Measurements from ENCODE around the gene PDHA2. TPM values are rescaled to one million over a fixed set of nuclear protein-coding genes. Genes with fewer than 3 reads are reported as not detected.

PDHA2 gene
- not detected in 2 replicates for total RNA-seq

GRCh38 chr4:95839891-95840290 lies at the start of gene PDHA2:
PDHA2 (plus strand) TSS chr4:95840093; CDS start chr4:95840151, 58 bp downstream.
- Mint-ChIP-seq H3K4me3 (no peak within 1 kb of the TSS), H3K36me3 (ENCODE audit: low read depth) (no peaks in the 10 kb centered on the region), H3K4me1 (ENCODE audit: low read depth) (no peaks in the 10 kb centered on the region), H3K27me3 (ENCODE audit: insufficient read depth) (no peaks in the 10 kb centered on the region), H3K27ac (no peak within 1 kb of the TSS), H3K9me3 (no peaks in the 10 kb centered on the region)
- intact Hi-C loops (cut with micrococcal nuclease), result no loop called here
- DNase-seq (ENCODE audit: low spot score), result no peak

DNA sequence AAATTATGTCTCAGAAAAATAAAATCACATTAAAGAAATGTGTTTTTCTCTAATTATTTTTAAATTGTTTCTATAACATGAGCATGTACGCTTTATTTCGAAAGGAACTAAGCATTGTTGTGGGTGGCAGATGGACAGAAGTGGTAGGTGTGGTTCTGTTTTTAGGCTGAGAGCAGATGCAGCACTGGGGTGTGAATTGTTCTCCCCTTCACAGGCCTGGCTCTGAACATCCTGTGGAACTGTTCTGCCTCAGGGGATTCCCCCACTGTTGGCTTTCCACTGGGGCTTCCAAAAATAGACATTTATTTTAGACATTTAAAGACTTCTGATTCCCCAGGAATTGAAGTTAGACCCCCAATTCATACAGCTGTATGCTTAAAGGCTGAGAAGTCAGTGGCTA lies 41.9 kb upstream of the PDHA2 start:
- no peak for DNase-seq (ENCODE audit: low spot score)
- Mint-ChIP-seq H3K27ac (no peak overlapping the region), H3K4me1 (ENCODE audit: low read depth) (no peaks in the 10 kb centered on the region), H3K9me3 (no peaks in the 10 kb centered on the region), H3K4me3 (no peak overlapping the region), H3K27me3 (ENCODE audit: insufficient read depth) (no peaks in the 10 kb centered on the region), H3K36me3 (ENCODE audit: low read depth) (no peaks in the 10 kb centered on the region)
- intact Hi-C loops (cut with micrococcal nuclease), result no loop called here

DNA sequence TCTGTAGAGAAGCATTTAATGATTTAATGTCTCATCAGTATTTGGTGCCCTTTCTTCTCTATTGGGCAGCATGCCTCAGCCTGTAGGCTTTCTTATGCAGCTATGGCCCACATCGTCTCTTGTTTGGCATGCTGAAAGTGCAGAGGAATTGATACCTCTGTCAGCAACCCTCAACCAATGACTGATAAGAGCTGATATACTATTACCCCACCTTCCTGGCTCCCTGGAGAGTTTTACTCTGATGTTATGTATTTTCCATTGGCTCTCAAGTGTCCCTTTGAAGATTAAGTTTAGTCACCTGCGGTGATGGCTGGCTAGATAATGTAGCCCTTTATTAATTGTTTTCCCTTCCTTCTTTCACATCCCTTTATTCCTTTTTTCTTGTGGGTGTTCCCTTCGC lies 41.2 kb upstream of the PDHA2 start:
- Mint-ChIP-seq H3K4me3 (no peak overlapping the region), H3K27me3 (ENCODE audit: insufficient read depth) (no peaks in the 10 kb centered on the region), H3K9me3 (no peaks in the 10 kb centered on the region), H3K36me3 (ENCODE audit: low read depth) (no peaks in the 10 kb centered on the region), H3K27ac (no peak overlapping the region), H3K4me1 (ENCODE audit: low read depth) (no peaks in the 10 kb centered on the region)
- no peak for DNase-seq (ENCODE audit: low spot score)
- intact Hi-C loops (cut with micrococcal nuclease), result no loop called here

- no peaks in the 10 kb centered on the region for H3K36me3 Mint-ChIP-seq (ENCODE audit: low read depth)
- no peaks in the 10 kb centered on the region for H3K9me3 Mint-ChIP-seq
Observed at GRCh38 chr4:95821867-95822266, 18.0 kb upstream of the PDHA2 start.

GRCh38 chr4:95825546-95825945 lies 14.3 kb upstream of the PDHA2 start:
- no peak overlapping the region for H3K27ac Mint-ChIP-seq
- no peaks in the 10 kb centered on the region for H3K4me1 Mint-ChIP-seq (ENCODE audit: low read depth)
- no peak for DNase-seq (ENCODE audit: low spot score)
- H3K36me3 Mint-ChIP-seq (ENCODE audit: low read depth), result no peaks in the 10 kb centered on the region
- intact Hi-C loops (cut with micrococcal nuclease), result no loop called here
- H3K4me3 Mint-ChIP-seq, result no peak overlapping the region
- H3K27me3 Mint-ChIP-seq (ENCODE audit: insufficient read depth), result no peaks in the 10 kb centered on the region
- H3K9me3 Mint-ChIP-seq, result no peaks in the 10 kb centered on the region

More at GRCh38 chr4:95821867-95822266, 18.0 kb upstream of the PDHA2 start:
- Mint-ChIP-seq H3K27ac (no peak overlapping the region), H3K4me3 (no peak overlapping the region), H3K27me3 (ENCODE audit: insufficient read depth) (no peaks in the 10 kb centered on the region), H3K4me1 (ENCODE audit: low read depth) (no peaks in the 10 kb centered on the region)
- DNase-seq (ENCODE audit: low spot score), result no peak
- intact Hi-C loops (cut with micrococcal nuclease), result no loop called here

DNA sequence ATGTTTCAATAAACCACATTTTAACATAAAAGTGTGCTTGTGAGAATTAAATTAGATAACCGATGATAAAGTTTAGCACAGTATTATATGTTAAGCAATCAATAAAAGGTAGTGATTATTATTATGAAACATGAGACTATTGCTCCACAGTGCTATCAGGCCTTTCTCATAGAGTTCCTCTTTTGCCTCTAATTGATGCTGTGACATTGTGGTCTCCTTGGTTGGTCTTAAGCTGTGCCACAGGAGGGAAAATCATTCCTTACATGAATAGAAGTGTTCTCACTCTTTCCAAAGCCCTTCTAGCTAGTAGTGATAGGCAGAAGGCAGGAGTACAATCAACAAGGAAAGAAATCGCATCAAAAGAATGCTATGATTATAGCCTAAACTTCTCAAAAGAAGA lies 9.2 kb upstream of the PDHA2 start:
- intact Hi-C loops (cut with micrococcal nuclease), result no loop called here
- Mint-ChIP-seq H3K36me3 (ENCODE audit: low read depth) (no peaks in the 10 kb centered on the region), H3K27ac (no peak overlapping the region), H3K4me3 (no peak overlapping the region), H3K9me3 (no peaks in the 10 kb centered on the region), H3K27me3 (ENCODE audit: insufficient read depth) (no peaks in the 10 kb centered on the region), H3K4me1 (ENCODE audit: low read depth) (no peaks in the 10 kb centered on the region)
- no peak for DNase-seq (ENCODE audit: low spot score)

- H3K27me3 Mint-ChIP-seq (ENCODE audit: insufficient read depth), result no peaks in the 10 kb centered on the region
- intact Hi-C loops (cut with micrococcal nuclease), result no loop called here
- H3K9me3 Mint-ChIP-seq, result no peaks in the 10 kb centered on the region
Observed at GRCh38 chr4:95831166-95831565, 8.7 kb upstream of the PDHA2 start.

GRCh38 chr4:95833711-95834194 lies 6.1 kb upstream of the PDHA2 start:
- DNase-seq (ENCODE audit: low spot score), result no peak
- no peak overlapping the region for H3K4me3 Mint-ChIP-seq
- H3K36me3 Mint-ChIP-seq (ENCODE audit: low read depth), result no peaks in the 10 kb centered on the region
- H3K4me1 Mint-ChIP-seq (ENCODE audit: low read depth), result no peaks in the 10 kb centered on the region
- no peaks in the 10 kb centered on the region for H3K9me3 Mint-ChIP-seq
- intact Hi-C loops (cut with micrococcal nuclease), result no loop called here
- H3K27ac Mint-ChIP-seq, result no peak overlapping the region
- H3K27me3 Mint-ChIP-seq (ENCODE audit: insufficient read depth), result no peaks in the 10 kb centered on the region

More at GRCh38 chr4:95831166-95831565, 8.7 kb upstream of the PDHA2 start:
- Mint-ChIP-seq H3K27ac (no peak overlapping the region), H3K4me3 (no peak overlapping the region), H3K4me1 (ENCODE audit: low read depth) (no peaks in the 10 kb centered on the region), H3K36me3 (ENCODE audit: low read depth) (no peaks in the 10 kb centered on the region)
- DNase-seq (ENCODE audit: low spot score), result no peak

DNA sequence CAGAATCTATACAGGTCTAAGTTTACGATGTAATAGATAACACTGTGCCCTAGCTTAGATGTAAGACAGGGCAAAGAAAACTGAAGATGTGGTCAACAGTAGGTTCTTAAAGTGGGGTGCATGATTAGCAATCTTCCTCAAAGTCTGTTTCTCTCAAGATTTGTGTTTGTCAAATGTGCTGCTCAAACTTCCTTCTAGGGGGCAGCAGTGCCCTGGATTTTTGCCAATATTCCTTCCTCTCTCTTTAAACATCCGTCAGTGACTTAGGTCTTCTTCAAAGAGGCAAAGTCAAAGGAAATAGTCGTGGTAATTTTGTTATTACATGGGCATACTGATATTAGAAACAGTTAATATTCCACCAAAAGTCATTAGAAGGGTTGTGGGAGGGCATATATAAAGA lies 4.2 kb upstream of the PDHA2 start:
- intact Hi-C loops (cut with micrococcal nuclease), result no loop called here
- Mint-ChIP-seq H3K4me3 (no peak overlapping the region), H3K27me3 (ENCODE audit: insufficient read depth) (no peaks in the 10 kb centered on the region), H3K9me3 (no peaks in the 10 kb centered on the region), H3K4me1 (ENCODE audit: low read depth) (no peaks in the 10 kb centered on the region), H3K36me3 (ENCODE audit: low read depth) (no peaks in the 10 kb centered on the region), H3K27ac (no peak overlapping the region)
- no peak for DNase-seq (ENCODE audit: low spot score)

DNA sequence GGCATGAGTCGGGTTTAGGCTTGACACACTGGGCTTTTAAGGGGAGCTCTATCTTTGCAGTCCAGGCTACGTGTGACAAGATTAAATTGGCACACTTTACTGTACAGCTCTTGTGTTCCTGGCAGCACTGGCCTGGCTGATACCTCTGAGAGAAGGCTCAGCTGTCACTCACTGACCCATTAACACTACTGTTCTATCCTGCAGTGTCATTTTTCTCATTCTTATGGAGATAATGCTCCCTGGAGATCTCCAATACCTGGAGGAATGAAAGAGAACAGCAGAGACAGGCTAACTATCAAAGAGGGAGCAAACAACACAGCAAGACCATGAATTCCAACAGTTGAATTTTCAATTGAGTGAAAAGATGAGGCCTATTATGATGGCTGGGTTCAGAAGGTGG lies 1.7 kb upstream of the PDHA2 start:
- Mint-ChIP-seq H3K27ac (no peak overlapping the region), H3K9me3 (no peaks in the 10 kb centered on the region), H3K4me1 (ENCODE audit: low read depth) (no peaks in the 10 kb centered on the region), H3K36me3 (ENCODE audit: low read depth) (no peaks in the 10 kb centered on the region), H3K4me3 (no peak overlapping the region), H3K27me3 (ENCODE audit: insufficient read depth) (no peaks in the 10 kb centered on the region)
- intact Hi-C loops (cut with micrococcal nuclease), result no loop called here
- no peak for DNase-seq (ENCODE audit: low spot score)

- Mint-ChIP-seq H3K9me3 (no peaks in the 10 kb centered on the region), H3K27me3 (ENCODE audit: insufficient read depth) (no peaks in the 10 kb centered on the region), H3K4me3 (no peak overlapping the region), H3K4me1 (ENCODE audit: low read depth) (no peaks in the 10 kb centered on the region), H3K27ac (no peak overlapping the region), H3K36me3 (ENCODE audit: low read depth) (no peaks in the 10 kb centered on the region)
- intact Hi-C loops (cut with micrococcal nuclease), result no loop called here
- no peak for DNase-seq (ENCODE audit: low spot score)
Observed at GRCh38 chr4:95847908-95848460, 8.1 kb downstream of the PDHA2 start.

DNA sequence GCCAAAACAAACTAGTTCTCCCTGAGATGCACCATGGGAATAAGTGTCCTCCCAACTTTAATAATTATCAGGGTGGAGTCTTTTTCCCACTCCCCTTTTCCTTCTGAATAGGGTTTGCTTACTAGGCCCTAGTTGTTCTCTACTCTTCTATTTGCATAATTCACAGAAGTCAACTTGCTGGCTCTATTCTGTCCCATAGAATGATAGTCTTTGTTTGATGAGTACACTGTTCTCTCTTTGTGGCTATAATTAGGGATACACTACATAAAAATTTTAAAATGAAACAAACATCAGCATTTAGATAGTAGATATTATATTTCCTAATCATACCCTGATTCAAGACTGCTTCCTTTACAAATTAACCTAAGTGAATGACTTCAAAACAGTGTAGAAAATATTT lies 10.3 kb downstream of the PDHA2 start:
- intact Hi-C loops (cut with micrococcal nuclease), result no loop called here
- H3K36me3 Mint-ChIP-seq (ENCODE audit: low read depth), result no peaks in the 10 kb centered on the region
- no peaks in the 10 kb centered on the region for H3K4me1 Mint-ChIP-seq (ENCODE audit: low read depth)
- H3K9me3 Mint-ChIP-seq, result no peaks in the 10 kb centered on the region
- no peaks in the 10 kb centered on the region for H3K27me3 Mint-ChIP-seq (ENCODE audit: insufficient read depth)
- H3K27ac Mint-ChIP-seq, result no peak overlapping the region
- DNase-seq (ENCODE audit: low spot score), result no peak
- no peak overlapping the region for H3K4me3 Mint-ChIP-seq

DNA sequence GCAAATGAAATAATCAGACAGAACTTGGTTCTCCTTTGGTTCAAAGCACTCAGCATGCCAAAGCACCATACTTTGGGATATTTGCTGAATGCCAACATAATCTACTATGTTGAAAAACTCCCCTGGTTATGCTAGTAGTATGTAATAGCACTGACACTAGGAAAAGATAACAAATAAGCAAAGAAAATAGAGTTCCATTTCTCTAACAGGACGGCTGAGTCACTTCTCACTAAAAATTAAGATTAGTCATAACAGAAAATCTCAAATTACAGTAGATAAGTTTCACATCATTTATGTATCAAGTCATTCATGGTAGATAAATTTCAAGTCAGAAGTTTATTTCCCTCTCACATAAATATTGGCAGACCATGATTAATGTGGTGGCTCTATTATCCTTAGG lies 17.9 kb downstream of the PDHA2 start:
- intact Hi-C loops (cut with micrococcal nuclease), result no loop called here
- Mint-ChIP-seq H3K9me3 (peaks cover 5% of the 10 kb centered on the region), H3K27me3 (ENCODE audit: insufficient read depth) (no peaks in the 10 kb centered on the region), H3K27ac (no peak overlapping the region), H3K4me3 (no peak overlapping the region), H3K4me1 (ENCODE audit: low read depth) (no peaks in the 10 kb centered on the region), H3K36me3 (ENCODE audit: low read depth) (no peaks in the 10 kb centered on the region)
- DNase-seq (ENCODE audit: low spot score), result no peak

- Mint-ChIP-seq H3K4me1 (ENCODE audit: low read depth) (no peaks in the 10 kb centered on the region), H3K27ac (no peak overlapping the region), H3K9me3 (peaks cover 31% of the 10 kb centered on the region), H3K36me3 (ENCODE audit: low read depth) (no peaks in the 10 kb centered on the region), H3K27me3 (ENCODE audit: insufficient read depth) (no peaks in the 10 kb centered on the region), H3K4me3 (no peak overlapping the region)
- intact Hi-C loops (cut with micrococcal nuclease), result no loop called here
- no peak for DNase-seq (ENCODE audit: low spot score)
Observed at GRCh38 chr4:95867919-95868318, 28.0 kb downstream of the PDHA2 start.
